Peyer's patch (tissue), 4 donors: ENCODE measurements around the gene LACRT. TPM values are rescaled to one million over a fixed set of nuclear protein-coding genes. Genes with fewer than 3 reads are reported as not detected.
A peak's percentile ranks its signal among the peaks of the same experiment; 100 is the strongest.

Source experiments
- DNase-seq, 3 donors: peaks; one replicate each; pipeline ENCODE4 v3.0.0-alpha.2; 2017 to 2019
- H3K27ac ChIP-seq, 4 donors: fragments of 200-600 bp; sonication (generic); one replicate each; pipeline ENCODE4 v1.5.1; 2016 to 2019
- H3K27me3 ChIP-seq, 2 donors: fragments of 200-600 bp; sonication (generic); one replicate each; pipeline ENCODE4 v1.5.1; 2019
- H3K36me3 ChIP-seq, 3 donors: fragments of 200-600 bp; sonication (generic); one replicate each; pipeline ENCODE4 v1.5.1; 2016 to 2019
- H3K4me1 ChIP-seq, 4 donors: fragments of 200-600 bp; sonication (generic); one replicate each; pipeline ENCODE4 v1.5.1; 2016 to 2019
- H3K4me3 ChIP-seq, 4 donors: fragments of 200-600 bp; sonication (generic); 1 replicate in 3 of 4; 2 replicates in 1 of 4; pipeline ENCODE4 v1.5.1; 2016 to 2019; ENCODE audit warnings: mild to moderate bottlenecking in 1 of 4
- H3K9me3 ChIP-seq, 4 donors: fragments of 200-600 bp; sonication (generic); one replicate each; pipeline ENCODE4 v1.5.1; 2016 to 2019; ENCODE audit warnings: mild to moderate bottlenecking in 1 of 4
- CTCF ChIP-seq, 6 experiments: fragments of 450-650 bp in 4 of 6; fragments of 200-600 bp in 2 of 6; sonication (generic) in 1 of 6; IDR thresholded peaks; one replicate each; pipeline ENCODE4 v1.5.1; 2017 to 2019; ENCODE audit warnings: antibody characterized with exemption in 6 of 6, mild to moderate bottlenecking in 3 of 6, moderate library complexity in 1 of 6
- POLR2A ChIP-seq, 2 donors: fragments of 450-650 bp; IDR thresholded peaks; one replicate each; pipeline ENCODE4 v1.5.1; 2017; ENCODE audit warnings: antibody characterized with exemption in 2 of 2, mild to moderate bottlenecking in 2 of 2, moderate library complexity in 2 of 2
- total RNA-seq, 4 donors: library from RNA; depleted of rRNA; stranded (reverse); fragments of >200 nt; gene quantifications; one replicate each; pipeline ENCODE4 v1.1.0, GENCODE V29; 2016

The LACRT gene
- total RNA-seq, 4 donors from 2014 or later, result not detected

GRCh38 chr12:54604436-54604835, 30.3 kb downstream of the LACRT start:
- Histone ChIP-seq H3K9me3 (no peaks in the 10 kb centered on the region), H3K27ac (no peak overlapping the region), H3K27me3 (no peaks in the 10 kb centered on the region), H3K36me3 (no peaks in the 10 kb centered on the region), H3K4me1 (no peaks in the 10 kb centered on the region), H3K4me3 (no peak overlapping the region)
- no peak for DNase-seq
- TF ChIP-seq POLR2A (IDR thresholded peaks at IDR 0.05) (no peak), CTCF (IDR thresholded peaks at IDR 0.05) (no peak)

- no peak overlapping the region for H3K4me3 ChIP-seq
- no peaks in the 10 kb centered on the region for H3K4me1 ChIP-seq
- H3K9me3 ChIP-seq, result no peaks in the 10 kb centered on the region
- H3K36me3 ChIP-seq, result no peaks in the 10 kb centered on the region
- no peak for DNase-seq
- H3K27me3 ChIP-seq, result no peaks in the 10 kb centered on the region
- TF ChIP-seq CTCF (IDR thresholded peaks at IDR 0.05) (no peak), POLR2A (IDR thresholded peaks at IDR 0.05) (no peak)
- no peak overlapping the region for H3K27ac ChIP-seq
Measured at GRCh38 chr12:54603872-54604271, 30.8 kb downstream of the LACRT start.

- Histone ChIP-seq H3K9me3 (no peaks in the 10 kb centered on the region), H3K4me3 (no peak overlapping the region), H3K27me3 (no peaks in the 10 kb centered on the region), H3K27ac (no peak overlapping the region), H3K4me1 (no peaks in the 10 kb centered on the region), H3K36me3 (no peaks in the 10 kb centered on the region)
- TF ChIP-seq CTCF (IDR thresholded peaks at IDR 0.05) (peak; percentile 40 to 78 (median 58)), POLR2A (IDR thresholded peaks at IDR 0.05) (no peak)
- peak in 2 of 3 donors; percentile 54 to 87 for DNase-seq
Measured at GRCh38 chr12:54603173-54603814, 31.4 kb downstream of the LACRT start.

- no peak overlapping the region for H3K27ac ChIP-seq
- no peaks in the 10 kb centered on the region for H3K36me3 ChIP-seq
- H3K4me3 ChIP-seq, result no peak overlapping the region
- H3K27me3 ChIP-seq, result no peaks in the 10 kb centered on the region
- TF ChIP-seq CTCF (IDR thresholded peaks at IDR 0.05) (no peak), POLR2A (IDR thresholded peaks at IDR 0.05) (no peak)
- no peaks in the 10 kb centered on the region for H3K4me1 ChIP-seq
- H3K9me3 ChIP-seq, result no peaks in the 10 kb centered on the region
- no peak for DNase-seq
Measured at GRCh38 chr12:54602661-54603060, 32.0 kb downstream of the LACRT start.

GRCh38 chr12:54601841-54602240, 32.9 kb downstream of the LACRT start:
- no peaks in the 10 kb centered on the region for H3K27me3 ChIP-seq
- TF ChIP-seq POLR2A (IDR thresholded peaks at IDR 0.05), result no peak
- TF ChIP-seq CTCF (IDR thresholded peaks at IDR 0.05), result no peak
- H3K4me3 ChIP-seq, result no peak overlapping the region
- no peaks in the 10 kb centered on the region for H3K36me3 ChIP-seq
- H3K27ac ChIP-seq, result no peak overlapping the region
- no peaks in the 10 kb centered on the region for H3K4me1 ChIP-seq
- DNase-seq, result no peak
- H3K9me3 ChIP-seq, result no peaks in the 10 kb centered on the region

GRCh38 chr12:54598970-54599369, 35.7 kb downstream of the LACRT start:
- no peaks in the 10 kb centered on the region for H3K4me1 ChIP-seq
- no peak overlapping the region for H3K4me3 ChIP-seq
- H3K27me3 ChIP-seq, result no peaks in the 10 kb centered on the region
- H3K27ac ChIP-seq, result no peak overlapping the region
- H3K9me3 ChIP-seq, result no peaks in the 10 kb centered on the region
- H3K36me3 ChIP-seq, result no peaks in the 10 kb centered on the region
- TF ChIP-seq POLR2A (IDR thresholded peaks at IDR 0.05), result no peak
- no peak for TF ChIP-seq CTCF (IDR thresholded peaks at IDR 0.05)
- DNase-seq, result no peak
